AG10803 (cell line): ENCODE results near the gene TPRN.

ENCODE experiments used
- DNase-seq: peaks from one replicate; pipeline ENCODE4 v3.0.0; 2010; ENCODE audit warnings: low read depth
- H3K4me3 ChIP-seq: 2 replicates; pipeline ENCODE4 v1.5.1; 2011; ENCODE audit warnings: mild to moderate bottlenecking, low read length, control low read depth
- CTCF ChIP-seq: conservative IDR thresholded peaks from 2 replicates; pipeline ENCODE4 v1.5.1; 2011; ENCODE audit warnings: mild to moderate bottlenecking, low read length, control low read depth, inconsistent platforms

TPRN gene

GRCh38 chr9:137228968-137229896 is 28.7 kb upstream of the TPRN start:
- no peak for TF ChIP-seq CTCF
- no peak for DNase-seq
- no peak overlapping the region for H3K4me3 ChIP-seq

- no peak for TF ChIP-seq CTCF
- DNase-seq = no peak
- no peak overlapping the region for H3K4me3 ChIP-seq
Measured at GRCh38 chr9:137228506-137228967, 28.0 kb upstream of the TPRN start.

- no peak for DNase-seq
- no peak for TF ChIP-seq CTCF
- H3K4me3 ChIP-seq = no peak overlapping the region
Measured at GRCh38 chr9:137227853-137228505, 27.4 kb upstream of the TPRN start.

- H3K4me3 ChIP-seq = no peak within 1 kb of the TSS
- DNase-seq = peak; percentile 54
- peak; percentile 79 for TF ChIP-seq CTCF
Measured at GRCh38 chr9:137227054-137227852, 26.7 kb upstream of the TPRN start, which contains the start of gene RNF224. TSS of gene RNF224 (plus strand) at chr9:137227502. CDS start at chr9:137228336, 834 bp downstream.

GRCh38 chr9:137226338-137227053 is 26.0 kb upstream of the TPRN start:
- no peak overlapping the region for H3K4me3 ChIP-seq
- no peak for TF ChIP-seq CTCF
- no peak for DNase-seq

GRCh38 chr9:137225699-137226331 is 25.3 kb upstream of the TPRN start:
- H3K4me3 ChIP-seq = no peak overlapping the region
- TF ChIP-seq CTCF = no peak
- no peak for DNase-seq
